Astrocyte of the cerebellum (primary cell): ENCODE data around the gene ALB.

ENCODE experiments used
- DNase-seq: peaks from one replicate; pipeline ENCODE4 v3.0.0-alpha.2; 2011; ENCODE audit warnings: low read depth
- H3K4me3 ChIP-seq: 2 replicates; pipeline ENCODE4 v1.5.1; 2011; ENCODE audit warnings: mild to moderate bottlenecking, low read depth, low read length, moderate library complexity
- in situ Hi-C: cut with HindIII; loops from 2 replicates; pipeline ENCODE4 v1.10.0; 2017; ENCODE audit warnings: low sequenced_read_pairs
- TF ChIP-seq, protein P1 (sequence below): IDR thresholded peaks from 2 replicates; pipeline ENCODE4 v1.5.1; 2012; ENCODE audit warnings: low read length, low read depth, moderate library complexity, mild to moderate bottlenecking; ENCODE audit errors: missing control alignments

The ALB gene

DNA sequence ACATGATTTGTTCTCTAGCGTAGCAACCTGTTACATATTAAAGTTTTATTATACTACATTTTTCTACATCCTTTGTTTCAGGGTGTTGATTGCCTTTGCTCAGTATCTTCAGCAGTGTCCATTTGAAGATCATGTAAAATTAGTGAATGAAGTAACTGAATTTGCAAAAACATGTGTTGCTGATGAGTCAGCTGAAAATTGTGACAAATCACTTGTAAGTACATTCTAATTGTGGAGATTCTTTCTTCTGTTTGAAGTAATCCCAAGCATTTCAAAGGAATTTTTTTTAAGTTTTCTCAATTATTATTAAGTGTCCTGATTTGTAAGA, 2.4 kb downstream of the ALB start:
- H3K4me3 ChIP-seq = no peak overlapping the region
- in situ Hi-C loops = no loop called here
- DNase-seq = no peak
- TF ChIP-seq, protein P1, sequence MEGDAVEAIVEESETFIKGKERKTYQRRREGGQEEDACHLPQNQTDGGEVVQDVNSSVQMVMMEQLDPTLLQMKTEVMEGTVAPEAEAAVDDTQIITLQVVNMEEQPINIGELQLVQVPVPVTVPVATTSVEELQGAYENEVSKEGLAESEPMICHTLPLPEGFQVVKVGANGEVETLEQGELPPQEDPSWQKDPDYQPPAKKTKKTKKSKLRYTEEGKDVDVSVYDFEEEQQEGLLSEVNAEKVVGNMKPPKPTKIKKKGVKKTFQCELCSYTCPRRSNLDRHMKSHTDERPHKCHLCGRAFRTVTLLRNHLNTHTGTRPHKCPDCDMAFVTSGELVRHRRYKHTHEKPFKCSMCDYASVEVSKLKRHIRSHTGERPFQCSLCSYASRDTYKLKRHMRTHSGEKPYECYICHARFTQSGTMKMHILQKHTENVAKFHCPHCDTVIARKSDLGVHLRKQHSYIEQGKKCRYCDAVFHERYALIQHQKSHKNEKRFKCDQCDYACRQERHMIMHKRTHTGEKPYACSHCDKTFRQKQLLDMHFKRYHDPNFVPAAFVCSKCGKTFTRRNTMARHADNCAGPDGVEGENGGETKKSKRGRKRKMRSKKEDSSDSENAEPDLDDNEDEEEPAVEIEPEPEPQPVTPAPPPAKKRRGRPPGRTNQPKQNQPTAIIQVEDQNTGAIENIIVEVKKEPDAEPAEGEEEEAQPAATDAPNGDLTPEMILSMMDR = no peak

DNA sequence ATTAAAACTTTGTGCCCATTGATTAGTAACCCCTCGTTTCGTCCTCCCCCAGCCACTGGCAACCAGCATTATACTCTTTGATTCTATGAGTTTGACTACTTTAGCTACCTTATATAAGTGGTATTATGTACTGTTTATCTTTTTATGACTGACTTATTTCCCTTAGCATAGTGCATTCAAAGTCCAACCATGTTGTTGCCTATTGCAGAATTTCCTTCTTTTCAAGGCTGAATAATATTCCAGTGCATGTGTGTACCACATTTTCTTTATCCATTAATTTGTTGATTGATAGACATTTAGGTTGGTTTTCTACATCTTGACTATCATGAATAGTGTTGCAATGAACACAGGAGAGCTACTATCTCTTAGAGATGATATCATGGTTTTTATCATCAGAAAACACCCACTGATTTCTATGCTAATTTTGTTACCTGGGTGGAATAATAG, 3.2 kb downstream of the ALB start:
- in situ Hi-C loops = no loop called here
- no peak for DNase-seq
- H3K4me3 ChIP-seq = no peak overlapping the region
- TF ChIP-seq, protein P1 = no peak

DNA sequence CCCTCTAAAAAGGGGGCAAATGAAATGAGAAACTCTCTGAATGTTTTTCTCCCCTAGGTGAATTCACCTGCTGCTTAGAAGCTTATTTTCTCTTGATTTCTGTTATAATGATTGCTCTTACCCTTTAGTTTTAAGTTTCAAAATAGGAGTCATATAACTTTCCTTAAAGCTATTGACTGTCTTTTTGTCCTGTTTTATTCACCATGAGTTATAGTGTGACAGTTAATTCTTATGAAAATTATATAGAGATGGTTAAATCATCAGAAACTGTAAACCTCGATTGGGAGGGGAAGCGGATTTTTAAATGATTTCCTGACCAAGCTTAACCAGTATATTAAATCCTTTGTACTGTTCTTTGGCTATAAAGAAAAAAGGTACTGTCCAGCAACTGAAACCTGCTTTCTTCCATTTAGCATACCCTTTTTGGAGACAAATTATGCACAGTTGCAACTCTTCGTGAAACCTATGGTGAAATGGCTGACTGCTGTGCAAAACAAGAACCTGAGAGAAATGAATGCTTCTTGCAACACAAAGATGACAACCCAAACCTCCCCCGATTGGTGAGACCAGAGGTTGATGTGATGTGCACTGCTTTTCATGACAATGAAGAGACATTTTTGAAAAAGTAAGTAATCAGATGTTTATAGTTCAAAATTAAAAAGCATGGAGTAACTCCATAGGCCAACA, 4.2 kb downstream of the ALB start:
- DNase-seq = no peak
- in situ Hi-C loops = no loop called here
- TF ChIP-seq, protein P1 = no peak

DNA sequence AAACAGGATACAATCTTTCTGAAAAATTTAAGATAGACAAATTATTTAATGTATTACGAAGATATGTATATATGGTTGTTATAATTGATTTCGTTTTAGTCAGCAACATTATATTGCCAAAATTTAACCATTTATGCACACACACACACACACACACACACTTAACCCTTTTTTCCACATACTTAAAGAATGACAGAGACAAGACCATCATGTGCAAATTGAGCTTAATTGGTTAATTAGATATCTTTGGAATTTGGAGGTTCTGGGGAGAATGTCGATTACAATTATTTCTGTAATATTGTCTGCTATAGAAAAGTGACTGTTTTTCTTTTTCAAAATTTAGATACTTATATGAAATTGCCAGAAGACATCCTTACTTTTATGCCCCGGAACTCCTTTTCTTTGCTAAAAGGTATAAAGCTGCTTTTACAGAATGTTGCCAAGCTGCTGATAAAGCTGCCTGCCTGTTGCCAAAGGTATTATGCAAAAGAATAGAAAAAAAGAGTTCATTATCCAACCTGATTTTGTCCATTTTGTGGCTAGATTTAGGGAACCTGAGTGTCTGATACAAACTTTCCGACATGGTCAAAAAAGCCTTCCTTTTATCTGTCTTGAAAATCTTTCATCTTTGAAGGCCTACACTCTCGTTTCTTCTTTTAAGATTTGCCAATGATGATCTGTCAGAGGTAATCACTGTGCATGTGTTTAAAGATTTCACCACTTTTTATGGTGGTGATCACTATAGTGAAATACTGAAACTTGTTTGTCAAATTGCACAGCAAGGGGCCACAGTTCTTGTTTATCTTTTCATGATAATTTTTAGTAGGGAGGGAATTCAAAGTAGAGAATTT, 5.2 kb downstream of the ALB start:
- in situ Hi-C loops = no loop called here
- DNase-seq = no peak
- TF ChIP-seq, protein P1 = no peak
- no peak overlapping the region for H3K4me3 ChIP-seq

More for the DNA sequence above, 4.2 kb downstream of the ALB start:
- H3K4me3 ChIP-seq = no peak overlapping the region

DNA sequence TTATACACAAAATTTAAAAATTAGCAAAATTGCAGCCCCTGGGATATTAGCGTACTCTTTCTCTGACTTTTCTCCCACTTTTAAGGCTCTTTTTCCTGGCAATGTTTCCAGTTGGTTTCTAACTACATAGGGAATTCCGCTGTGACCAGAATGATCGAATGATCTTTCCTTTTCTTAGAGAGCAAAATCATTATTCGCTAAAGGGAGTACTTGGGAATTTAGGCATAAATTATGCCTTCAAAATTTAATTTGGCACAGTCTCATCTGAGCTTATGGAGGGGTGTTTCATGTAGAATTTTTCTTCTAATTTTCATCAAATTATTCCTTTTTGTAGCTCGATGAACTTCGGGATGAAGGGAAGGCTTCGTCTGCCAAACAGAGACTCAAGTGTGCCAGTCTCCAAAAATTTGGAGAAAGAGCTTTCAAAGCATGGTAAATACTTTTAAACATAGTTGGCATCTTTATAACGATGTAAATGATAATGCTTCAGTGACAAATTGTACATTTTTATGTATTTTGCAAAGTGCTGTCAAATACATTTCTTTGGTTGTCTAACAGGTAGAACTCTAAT, 6.0 kb downstream of the ALB start:
- TF ChIP-seq, protein P1 = no peak
- in situ Hi-C loops = no loop called here
- H3K4me3 ChIP-seq = no peak overlapping the region
- no peak for DNase-seq

DNA sequence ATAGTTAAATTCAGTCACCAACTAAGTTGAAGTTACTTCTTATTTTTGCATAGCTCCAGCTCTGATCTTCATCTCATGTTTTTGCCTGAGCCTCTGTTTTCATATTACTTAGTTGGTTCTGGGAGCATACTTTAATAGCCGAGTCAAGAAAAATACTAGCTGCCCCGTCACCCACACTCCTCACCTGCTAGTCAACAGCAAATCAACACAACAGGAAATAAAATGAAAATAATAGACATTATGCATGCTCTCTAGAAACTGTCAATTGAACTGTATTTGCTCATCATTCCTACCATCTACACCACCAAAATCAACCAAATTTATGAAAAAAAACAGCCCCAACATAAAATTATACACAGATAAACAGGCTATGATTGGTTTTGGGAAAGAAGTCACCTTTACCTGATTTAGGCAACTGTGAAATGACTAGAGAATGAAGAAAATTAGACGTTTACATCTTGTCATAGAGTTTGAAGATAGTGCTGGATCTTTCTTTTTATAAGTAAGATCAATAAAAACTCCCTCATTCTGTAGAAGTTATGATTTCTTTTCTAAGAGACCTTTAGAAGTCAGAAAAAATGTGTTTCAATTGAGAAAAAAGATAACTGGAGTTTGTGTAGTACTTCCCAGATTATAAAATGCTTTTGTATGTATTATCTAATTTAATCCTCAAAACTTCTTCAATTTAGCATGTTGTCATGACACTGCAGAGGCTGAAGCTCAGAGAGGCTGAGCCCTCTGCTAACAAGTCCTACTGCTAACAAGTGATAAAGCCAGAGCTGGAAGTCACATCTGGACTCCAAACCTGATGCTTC, 7.0 kb downstream of the ALB start:
- in situ Hi-C loops = no loop called here
- no peak overlapping the region for H3K4me3 ChIP-seq
- TF ChIP-seq, protein P1 = no peak
- no peak for DNase-seq
